HepG2 (cell line): ENCODE data around the gene MMP24OS. TPM values are rescaled to one million over a fixed set of nuclear protein-coding genes. Genes with fewer than 3 reads are reported as not detected.

ENCODE experiments used
- AKAP8 ChIP-seq: sonication (generic); formaldehyde crosslinking; IDR thresholded peaks from 2 replicates; pipeline ENCODE4 v1.5.1; 2020; ENCODE audit warnings: mild to moderate bottlenecking, missing genetic modification reagents
- BCL3 ChIP-seq: sonication (generic); formaldehyde crosslinking; IDR thresholded peaks from 2 replicates; pipeline ENCODE4 v1.5.1; 2020; ENCODE audit warnings: mild to moderate bottlenecking, missing genetic modification reagents, moderate library complexity
- CHCHD3 ChIP-seq: sonication (generic); formaldehyde crosslinking; IDR thresholded peaks from 2 replicates; pipeline ENCODE4 v1.8.0; 2022; ENCODE audit warnings: mild to moderate bottlenecking, missing genetic modification reagents, moderate library complexity
- DBP ChIP-seq: sonication (generic); formaldehyde crosslinking; IDR thresholded peaks from 2 replicates; pipeline ENCODE4 v1.4.0; 2020; ENCODE audit warnings: missing genetic modification reagents; ENCODE audit errors: not compliant biosample characterization
- KMT2A ChIP-seq: sonication (generic); formaldehyde crosslinking; IDR thresholded peaks from 2 replicates; pipeline ENCODE4 v1.4.0; 2020; ENCODE audit warnings: missing genetic modification reagents
- NR2F1 ChIP-seq, 2 experiments: fragments of 450-650 bp in 1 of 2; formaldehyde crosslinking in 1 of 2; IDR thresholded peaks; 2 replicates each; pipeline versions ENCODE4 v1.5.0 to v1.6.1; 2016 to 2020; ENCODE audit warnings: mild to moderate bottlenecking in 1 of 2, missing compliant biosample characterization in 1 of 2, missing genetic modification reagents in 1 of 2, moderate library complexity in 1 of 2
- TAF15 ChIP-seq: fragments of 200-400 bp; formaldehyde crosslinking; IDR thresholded peaks from one replicate; pipeline ENCODE4 v1.6.1; 2018; ENCODE audit warnings: mild to moderate bottlenecking, low read depth, low read length; ENCODE audit not compliant: poor library complexity, severe bottlenecking
- ZNF232 ChIP-seq: sonication (generic); formaldehyde crosslinking; IDR thresholded peaks from 2 replicates; pipeline ENCODE4 v1.4.0; 2020; ENCODE audit warnings: missing genetic modification reagents, borderline replicate concordance
- ZNF513 ChIP-seq: sonication (generic); formaldehyde crosslinking; conservative IDR thresholded peaks from 2 replicates; pipeline ENCODE4 v1.5.0; 2020; ENCODE audit warnings: missing genetic modification reagents
- ZNF646 ChIP-seq: sonication (generic); formaldehyde crosslinking; IDR thresholded peaks from 2 replicates; pipeline ENCODE4 v1.9.0; 2021; ENCODE audit warnings: mild to moderate bottlenecking, missing genetic modification reagents
- ZNF761 ChIP-seq: sonication (generic); formaldehyde crosslinking; conservative IDR thresholded peaks from 2 replicates; pipeline ENCODE4 v1.4.0; 2020; ENCODE audit warnings: mild to moderate bottlenecking, missing genetic modification reagents
- ZNF770 ChIP-seq: sonication (generic); formaldehyde crosslinking; IDR thresholded peaks from 2 replicates; pipeline ENCODE4 v1.5.0; 2020; ENCODE audit warnings: mild to moderate bottlenecking, missing genetic modification reagents
- polyA plus RNA-seq, 8 experiments: library from polyadenylated mRNA; depleted of rRNA in 3 of 8; stranded (reverse) in 7 of 8; unstranded in 1 of 8; fragments of >200 nt; fragmentation: Illumina TruSeq in 4 of 8; extraction: Trizol in 4 of 8; gene quantifications; 2 replicates each; pipeline versions ENCODE4 v1.2.1 to v1.2.3, GENCODE V29; 2011 to 2016; ENCODE audit warnings: low read depth in 4 of 8, missing spikeins in 1 of 8, mixed read lengths in 1 of 8; ENCODE audit not compliant: insufficient read depth in 1 of 8
- total RNA-seq, 5 experiments: library from RNA; depleted of rRNA; stranded (reverse); fragments of >200 nt; fragmentation: Illumina TruSeq; extraction: Trizol; gene quantifications; 2 replicates each; pipeline ENCODE4 v1.2.3, GENCODE V29; 2016; ENCODE audit warnings: low read depth in 1 of 5

The MMP24OS gene
- total and polyA plus RNA-seq, 2 of the 13 experiments (the other 11 are each of a cell fraction or from before 2014, with no cell fraction given), result 6.0 to 8.5 TPM

- TF ChIP-seq CHCHD3 (no peak), DBP (no peak), BCL3 (no peak; the same call in 1 of the 2 replicates), ZNF646 (CRISPR knock-in tag) (peak; percentile 37; the same call in 1 of the 2 replicates), ZNF232 (CRISPR knock-in tag) (0 out of 2 replicates have a peak, but pooled peaks have one; percentile 55), ZNF513 (CRISPR knock-in tag) (no peak), ZNF770 (CRISPR knock-in tag) (no peak), ZNF761 (CRISPR knock-in tag) (no peak), AKAP8 (CRISPR knock-in tag) (no peak), TAF15 (no peak), KMT2A (no peak), NR2F1 (CRISPR knock-in tag; IDR thresholded peaks at IDR 0.05) (no peak)
Observed at GRCh38 chr20:35283441-35284266, 5.7 kb upstream of the MMP24OS start (continued).
